ENCODE results near the gene MME. TPM values are rescaled to one million over a fixed set of nuclear protein-coding genes. Genes with fewer than 3 reads are reported as not detected.

Gene MME
- total RNA-seq, 2 donors from 2014 or later, result 0.18 to 0.45 TPM

DNA sequence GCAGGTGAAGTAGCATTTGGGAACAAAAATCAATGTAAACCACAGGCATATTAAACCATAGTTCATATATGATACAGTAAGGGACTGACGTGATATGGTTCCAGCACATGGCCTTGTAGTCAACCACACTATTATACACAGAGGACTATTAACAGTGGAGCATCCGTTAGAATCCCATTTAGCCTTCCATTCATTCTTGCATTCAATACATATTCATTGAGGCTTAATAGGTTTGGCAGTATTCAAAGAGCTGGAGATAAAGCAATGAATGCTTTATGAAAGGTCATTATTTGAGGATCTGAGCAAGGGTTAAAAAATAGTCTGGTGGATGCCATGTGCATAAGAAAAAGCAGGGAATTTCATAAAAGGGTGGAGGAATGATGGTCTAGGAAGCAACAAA is 89.1 kb downstream of the MME start:
- no peak overlapping the region for H3K4me3 Mint-ChIP-seq
- H3K4me1 Mint-ChIP-seq, result no peaks in the 10 kb centered on the region
- no peaks in the 10 kb centered on the region for H3K27me3 Mint-ChIP-seq
- H3K27ac Mint-ChIP-seq, result no peak overlapping the region
- no peaks in the 10 kb centered on the region for H3K9me3 ChIP-seq (ENCODE audit: control insufficient read depth, low read length, poor library complexity, severe bottlenecking)
- DNase-seq (no peak), ATAC-seq (no peak)
- H3K36me3 Mint-ChIP-seq (ENCODE audit: low read depth), result no peaks in the 10 kb centered on the region

DNA sequence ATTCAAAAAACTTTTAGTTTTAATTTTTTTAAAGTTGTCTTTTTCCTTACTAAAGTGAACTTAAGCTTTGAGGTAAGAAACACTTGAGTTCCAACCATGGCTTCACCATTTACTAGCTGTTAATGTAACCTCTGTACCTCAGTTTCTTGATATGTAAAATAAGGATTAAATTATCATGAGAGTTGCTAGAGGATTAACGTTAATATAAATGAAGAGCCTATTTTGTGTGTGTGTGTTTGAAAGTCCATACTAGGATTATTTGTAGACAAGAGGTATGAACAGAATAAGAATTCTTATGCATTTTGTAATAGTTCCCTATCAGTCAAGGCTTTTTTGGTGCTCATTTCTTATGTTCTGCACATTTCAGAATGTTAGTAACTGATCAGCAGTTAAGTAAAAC is 93.7 kb downstream of the MME start:
- no peaks in the 10 kb centered on the region for H3K9me3 ChIP-seq (ENCODE audit: control insufficient read depth, low read length, poor library complexity, severe bottlenecking)
- H3K36me3 Mint-ChIP-seq (ENCODE audit: low read depth), result no peaks in the 10 kb centered on the region
- DNase-seq (no peak), ATAC-seq (no peak)
- no peak overlapping the region for H3K4me3 Mint-ChIP-seq
- no peaks in the 10 kb centered on the region for H3K4me1 Mint-ChIP-seq
- no peak overlapping the region for H3K27ac Mint-ChIP-seq
- H3K27me3 Mint-ChIP-seq, result no peaks in the 10 kb centered on the region

DNA sequence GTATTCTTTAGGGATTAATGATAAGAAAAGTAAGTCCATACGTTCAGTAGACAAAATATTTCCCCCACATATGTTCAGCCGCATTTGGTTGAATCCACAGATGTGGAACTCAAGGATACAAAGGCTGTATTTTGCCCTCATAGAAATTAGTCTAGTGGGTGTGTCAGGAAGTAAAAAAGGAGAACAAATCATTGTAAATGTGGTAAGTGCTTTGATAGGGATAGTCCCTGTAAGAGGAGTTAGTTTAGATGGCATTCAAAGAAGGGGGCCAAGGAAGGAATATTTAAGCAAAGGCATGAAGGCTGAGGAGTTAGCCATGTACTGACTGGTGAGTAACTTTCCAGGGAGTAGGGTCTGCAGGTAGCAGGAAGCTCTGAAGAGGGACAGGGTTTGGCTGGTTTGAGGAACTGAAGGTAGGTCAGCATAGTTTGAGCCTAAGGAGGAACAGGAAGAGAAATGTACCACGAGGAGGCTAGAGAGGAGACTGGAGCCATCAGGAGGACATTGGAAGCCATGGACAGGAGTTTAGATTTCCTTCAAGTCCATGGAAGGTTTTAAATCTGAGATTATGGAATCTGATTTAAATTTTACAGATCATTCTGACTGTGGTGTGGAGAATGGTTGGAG is 98.8 kb downstream of the MME start:
- H3K27ac Mint-ChIP-seq, result no peak overlapping the region
- no peak overlapping the region for H3K4me3 Mint-ChIP-seq
- no peaks in the 10 kb centered on the region for H3K36me3 Mint-ChIP-seq (ENCODE audit: low read depth)
- H3K9me3 ChIP-seq (ENCODE audit: control insufficient read depth, low read length, poor library complexity, severe bottlenecking), result no peaks in the 10 kb centered on the region
- no peaks in the 10 kb centered on the region for H3K27me3 Mint-ChIP-seq
- ATAC-seq, result no peak
- no peaks in the 10 kb centered on the region for H3K4me1 Mint-ChIP-seq
- DNase-seq, result no peak

DNA sequence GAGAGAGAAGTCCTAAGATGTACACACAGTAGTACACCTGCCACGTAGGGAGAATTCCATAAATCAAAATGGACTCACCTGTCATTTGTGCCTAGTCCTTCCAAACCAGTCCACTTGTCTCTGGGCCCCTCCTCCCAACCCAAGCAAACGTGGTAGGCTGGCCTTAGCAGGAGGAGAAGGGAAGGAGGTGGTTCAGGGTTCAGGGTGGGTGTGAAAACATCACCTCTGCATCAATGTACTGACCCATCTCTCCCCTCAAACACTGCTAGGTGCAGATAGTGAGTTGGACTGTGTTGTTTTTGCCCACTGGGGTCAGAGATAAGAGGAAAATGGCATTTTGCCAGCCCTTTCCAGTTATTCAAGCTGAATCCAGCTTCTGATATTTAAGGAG is 99.3 kb downstream of the MME start:
- no peak for ATAC-seq
- no peak overlapping the region for H3K4me3 Mint-ChIP-seq
- DNase-seq, result no peak
- no peaks in the 10 kb centered on the region for H3K4me1 Mint-ChIP-seq
- no peaks in the 10 kb centered on the region for H3K27me3 Mint-ChIP-seq
- H3K36me3 Mint-ChIP-seq (ENCODE audit: low read depth), result no peaks in the 10 kb centered on the region
- no peak overlapping the region for H3K27ac Mint-ChIP-seq
- H3K9me3 ChIP-seq (ENCODE audit: control insufficient read depth, low read length, poor library complexity, severe bottlenecking), result no peaks in the 10 kb centered on the region

DNA sequence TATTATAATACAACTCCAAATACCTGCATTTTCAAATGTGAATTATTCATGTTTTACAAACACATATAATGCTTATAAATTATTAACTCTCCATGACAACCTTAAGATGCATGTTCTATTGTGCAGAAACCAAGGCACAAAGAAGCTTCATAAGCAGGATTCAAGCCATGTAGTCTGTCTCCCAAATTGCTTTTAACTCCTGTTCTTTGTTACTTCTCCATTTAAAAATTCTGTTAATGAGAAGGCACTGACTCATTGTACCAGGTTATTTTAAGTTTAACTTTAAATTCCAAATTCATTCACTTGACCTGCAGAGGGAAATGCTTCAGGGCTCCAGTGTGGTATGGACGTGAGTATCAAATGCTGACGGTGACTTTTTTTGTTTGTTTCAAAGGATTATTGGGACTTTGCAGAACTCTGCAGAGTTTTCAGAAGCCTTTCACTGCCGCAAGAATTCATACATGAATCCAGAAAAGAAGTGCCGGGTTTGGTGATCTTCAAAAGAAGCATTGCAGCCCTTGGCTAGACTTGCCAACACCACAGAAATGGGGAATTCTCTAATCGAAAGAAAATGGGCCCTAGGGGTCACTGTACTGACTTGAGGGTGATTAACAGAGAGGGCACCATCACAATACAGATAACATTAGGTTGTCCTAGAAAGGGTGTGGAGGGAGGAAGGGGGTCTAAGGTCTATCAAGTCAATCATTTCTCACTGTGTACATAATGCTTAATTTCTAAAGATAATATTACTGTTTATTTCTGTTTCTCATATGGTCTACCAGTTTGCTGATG is 100.0 kb downstream of the MME start:
- Mint-ChIP-seq H3K36me3 (ENCODE audit: low read depth) (no peaks in the 10 kb centered on the region), H3K4me1 (no peaks in the 10 kb centered on the region), H3K4me3 (no peak overlapping the region), H3K27me3 (no peaks in the 10 kb centered on the region), H3K27ac (no peak overlapping the region)
- no peak for DNase-seq
- H3K9me3 ChIP-seq (ENCODE audit: control insufficient read depth, low read length, poor library complexity, severe bottlenecking), result no peaks in the 10 kb centered on the region
- no peak for ATAC-seq

DNA sequence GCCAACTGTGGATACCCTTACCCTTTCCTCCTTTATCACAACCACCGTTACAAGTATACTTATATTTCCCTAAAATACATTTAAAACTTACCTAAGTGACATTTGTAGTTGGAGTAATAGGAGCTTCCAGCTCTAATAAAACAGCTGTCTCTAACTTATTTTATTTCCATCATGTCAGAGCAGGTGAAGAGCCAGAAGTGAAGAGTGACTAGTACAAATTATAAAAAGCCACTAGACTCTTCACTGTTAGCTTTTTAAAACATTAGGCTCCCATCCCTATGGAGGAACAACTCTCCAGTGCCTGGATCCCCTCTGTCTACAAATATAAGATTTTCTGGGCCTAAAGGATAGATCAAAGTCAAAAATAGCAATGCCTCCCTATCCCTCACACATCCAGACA is 102.3 kb downstream of the MME start:
- ATAC-seq (no peak), DNase-seq (no peak)
- no peaks in the 10 kb centered on the region for H3K27me3 Mint-ChIP-seq
- no peak overlapping the region for H3K4me3 Mint-ChIP-seq
- H3K9me3 ChIP-seq (ENCODE audit: control insufficient read depth, low read length, poor library complexity, severe bottlenecking), result no peaks in the 10 kb centered on the region
- no peaks in the 10 kb centered on the region for H3K36me3 Mint-ChIP-seq (ENCODE audit: low read depth)
- no peaks in the 10 kb centered on the region for H3K4me1 Mint-ChIP-seq
- no peak overlapping the region for H3K27ac Mint-ChIP-seq

DNA sequence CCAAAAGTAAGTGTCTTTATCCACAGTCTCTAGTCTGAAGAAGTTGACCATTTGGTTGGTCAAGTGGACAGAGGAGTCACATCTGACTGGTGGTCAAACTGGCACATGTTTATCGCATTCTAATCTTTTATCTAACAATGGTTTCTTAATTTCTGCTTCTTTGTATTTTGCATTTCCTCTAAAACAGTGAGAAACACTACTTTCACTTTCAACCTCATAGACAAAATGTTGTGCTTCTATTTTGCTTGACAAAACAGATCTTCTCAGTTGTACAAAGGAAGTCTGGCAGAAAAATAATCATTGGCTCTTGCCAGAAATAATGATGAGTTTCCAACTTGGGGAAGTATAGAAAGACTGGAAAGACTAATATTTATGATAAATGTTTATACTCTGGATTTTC is 103.9 kb downstream of the MME start:
- Mint-ChIP-seq H3K36me3 (ENCODE audit: low read depth) (no peaks in the 10 kb centered on the region), H3K4me3 (peak overlapping the region; percentile 3), H3K4me1 (no peaks in the 10 kb centered on the region), H3K27me3 (no peaks in the 10 kb centered on the region), H3K27ac (no peak overlapping the region)
- DNase-seq, result no peak
- no peak for ATAC-seq
- no peaks in the 10 kb centered on the region for H3K9me3 ChIP-seq (ENCODE audit: control insufficient read depth, low read length, poor library complexity, severe bottlenecking)

DNA sequence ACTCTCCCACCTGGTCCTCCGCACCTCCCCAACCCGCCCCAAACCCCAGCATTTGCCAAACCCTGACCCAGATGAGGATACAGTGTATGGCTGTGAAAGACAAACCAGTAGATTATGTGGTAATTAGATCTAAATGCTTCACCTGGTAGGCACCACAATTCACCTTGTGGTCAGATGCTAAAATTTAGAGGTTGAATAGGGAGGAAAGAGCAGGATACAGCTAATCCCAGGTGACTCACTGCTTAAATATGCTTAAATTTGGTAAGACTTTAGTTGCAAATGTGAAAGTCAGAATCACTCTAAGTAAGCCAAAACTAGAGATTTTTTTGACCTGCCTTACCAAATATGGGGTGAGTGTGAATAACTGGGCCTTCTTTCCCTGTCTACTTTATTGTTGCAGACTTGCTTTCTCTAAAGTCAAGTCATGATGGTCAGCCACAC is 105.5 kb downstream of the MME start:
- ATAC-seq, result no peak
- H3K27me3 Mint-ChIP-seq, result no peaks in the 10 kb centered on the region
- DNase-seq, result no peak
- no peaks in the 10 kb centered on the region for H3K9me3 ChIP-seq (ENCODE audit: control insufficient read depth, low read length, poor library complexity, severe bottlenecking)
- H3K4me1 Mint-ChIP-seq, result no peaks in the 10 kb centered on the region
- no peaks in the 10 kb centered on the region for H3K36me3 Mint-ChIP-seq (ENCODE audit: low read depth)
- H3K4me3 Mint-ChIP-seq, result no peak overlapping the region
- H3K27ac Mint-ChIP-seq, result no peak overlapping the region

DNA sequence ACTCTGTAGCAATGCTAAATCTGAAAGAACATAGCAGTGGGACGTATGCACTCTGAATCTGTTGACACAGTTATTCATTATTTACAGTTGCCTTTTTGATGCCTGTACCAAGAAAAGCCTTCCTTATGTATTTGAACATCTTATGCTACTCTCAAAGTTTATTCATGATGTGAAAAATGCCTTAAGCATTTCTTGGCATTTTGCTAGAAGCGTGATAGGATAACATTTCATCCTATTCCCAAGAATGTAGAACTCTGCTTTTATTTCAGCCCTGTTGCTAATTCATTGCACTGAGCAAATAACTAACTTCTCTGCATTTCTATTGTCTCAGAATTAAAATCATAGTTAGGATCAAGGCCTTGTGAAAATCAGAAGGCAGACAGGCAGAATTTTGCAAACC is 107.9 kb downstream of the MME start:
- no peak for ATAC-seq
- Mint-ChIP-seq H3K27me3 (no peaks in the 10 kb centered on the region), H3K27ac (no peak overlapping the region), H3K4me1 (no peaks in the 10 kb centered on the region), H3K36me3 (ENCODE audit: low read depth) (no peaks in the 10 kb centered on the region), H3K4me3 (no peak overlapping the region)
- no peaks in the 10 kb centered on the region for H3K9me3 ChIP-seq (ENCODE audit: control insufficient read depth, low read length, poor library complexity, severe bottlenecking)
- DNase-seq, result no peak

DNA sequence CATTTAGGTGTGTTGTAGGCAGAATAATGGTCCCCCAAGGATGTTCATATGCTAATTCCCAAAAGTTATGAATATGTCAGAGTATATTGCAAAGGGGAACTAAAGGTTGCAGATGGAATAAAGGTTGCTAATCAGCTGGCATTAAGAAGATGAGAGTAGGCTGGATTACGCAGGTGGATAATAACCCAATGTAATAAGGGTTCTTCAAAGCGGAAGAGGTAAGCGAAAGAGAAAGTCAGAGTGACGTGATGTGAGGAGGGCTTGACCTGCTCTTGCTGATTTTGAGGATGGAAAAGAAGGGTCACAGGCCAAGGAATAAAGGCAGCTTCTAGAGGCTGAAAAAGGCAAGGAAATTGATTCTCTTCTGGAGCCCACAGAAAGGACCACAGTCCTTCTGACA is 109.4 kb downstream of the MME start:
- DNase-seq (no peak), ATAC-seq (no peak)
- no peak overlapping the region for H3K4me3 Mint-ChIP-seq
- no peaks in the 10 kb centered on the region for H3K36me3 Mint-ChIP-seq (ENCODE audit: low read depth)
- no peaks in the 10 kb centered on the region for H3K4me1 Mint-ChIP-seq
- no peak overlapping the region for H3K27ac Mint-ChIP-seq
- H3K27me3 Mint-ChIP-seq, result no peaks in the 10 kb centered on the region
- no peaks in the 10 kb centered on the region for H3K9me3 ChIP-seq (ENCODE audit: control insufficient read depth, low read length, poor library complexity, severe bottlenecking)

DNA sequence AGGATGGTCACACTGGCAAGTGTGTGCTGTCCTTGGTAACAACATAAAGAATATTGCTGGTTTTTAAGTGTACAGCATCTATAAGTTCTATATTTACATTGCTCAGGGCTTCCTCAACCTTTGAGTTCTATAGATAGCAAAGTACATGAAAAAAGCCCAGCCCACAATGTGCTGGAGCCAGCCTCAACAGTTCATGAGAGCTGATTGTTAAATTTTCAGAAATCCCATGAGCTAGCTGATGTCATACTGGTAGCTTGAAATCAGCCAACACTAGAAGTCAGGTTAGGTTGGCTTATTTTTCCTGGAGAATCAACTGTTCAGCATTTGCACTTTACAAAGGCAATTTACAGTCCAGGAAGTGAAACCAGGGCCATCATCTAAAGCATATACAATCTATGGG is 110.6 kb downstream of the MME start:
- Mint-ChIP-seq H3K36me3 (ENCODE audit: low read depth) (no peaks in the 10 kb centered on the region), H3K4me3 (no peak overlapping the region)
- no peak for ATAC-seq

DNA sequence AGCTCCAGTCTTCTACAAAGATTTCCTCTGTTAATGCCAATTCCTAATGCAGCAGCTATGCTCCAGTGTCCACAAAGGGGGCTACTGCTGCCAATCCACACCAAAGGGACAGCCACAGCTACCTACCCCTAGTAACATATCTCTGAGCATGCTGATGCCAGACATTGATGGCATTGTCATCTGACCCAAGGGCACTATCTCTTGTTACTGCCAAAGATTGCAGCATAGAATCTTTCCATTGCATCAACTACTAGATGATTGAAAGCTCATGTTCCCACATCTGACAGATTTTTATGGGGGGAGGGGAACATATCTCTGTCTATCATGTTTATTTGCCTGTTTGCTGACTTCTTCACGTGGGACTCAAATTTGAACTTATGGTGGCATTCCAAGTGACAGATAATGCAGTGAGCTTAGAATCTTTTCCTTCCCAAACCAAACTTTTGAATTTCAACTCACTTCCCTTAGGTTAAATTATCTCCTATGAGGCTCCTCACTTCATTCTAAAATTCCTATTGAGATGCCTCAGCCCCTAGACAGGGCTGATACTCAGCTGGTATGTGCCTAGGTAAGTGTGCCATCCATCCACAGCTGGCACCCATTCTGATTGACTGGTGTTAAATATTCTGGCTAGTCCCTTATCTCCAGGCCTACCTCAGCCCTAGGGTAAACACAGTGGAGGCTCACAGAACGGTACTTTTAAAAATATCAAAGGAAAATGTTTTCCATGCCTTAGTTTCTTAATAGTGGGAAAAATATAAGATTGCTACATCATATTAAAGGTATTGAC is 113.0 kb downstream of the MME start:
- ATAC-seq, result no peak
- H3K4me3 Mint-ChIP-seq, result no peak overlapping the region
- no peak overlapping the region for H3K27ac Mint-ChIP-seq
- H3K4me1 Mint-ChIP-seq, result no peaks in the 10 kb centered on the region
- no peaks in the 10 kb centered on the region for H3K9me3 ChIP-seq (ENCODE audit: control insufficient read depth, low read length, poor library complexity, severe bottlenecking)
- no peak for DNase-seq
- no peaks in the 10 kb centered on the region for H3K27me3 Mint-ChIP-seq
- H3K36me3 Mint-ChIP-seq (ENCODE audit: low read depth), result no peaks in the 10 kb centered on the region

More for the DNA sequence above, 110.6 kb downstream of the MME start:
- H3K27ac Mint-ChIP-seq, result no peak overlapping the region
- no peaks in the 10 kb centered on the region for H3K9me3 ChIP-seq (ENCODE audit: control insufficient read depth, low read length, poor library complexity, severe bottlenecking)
- no peak for DNase-seq
- no peaks in the 10 kb centered on the region for H3K27me3 Mint-ChIP-seq
- no peaks in the 10 kb centered on the region for H3K4me1 Mint-ChIP-seq

DNA sequence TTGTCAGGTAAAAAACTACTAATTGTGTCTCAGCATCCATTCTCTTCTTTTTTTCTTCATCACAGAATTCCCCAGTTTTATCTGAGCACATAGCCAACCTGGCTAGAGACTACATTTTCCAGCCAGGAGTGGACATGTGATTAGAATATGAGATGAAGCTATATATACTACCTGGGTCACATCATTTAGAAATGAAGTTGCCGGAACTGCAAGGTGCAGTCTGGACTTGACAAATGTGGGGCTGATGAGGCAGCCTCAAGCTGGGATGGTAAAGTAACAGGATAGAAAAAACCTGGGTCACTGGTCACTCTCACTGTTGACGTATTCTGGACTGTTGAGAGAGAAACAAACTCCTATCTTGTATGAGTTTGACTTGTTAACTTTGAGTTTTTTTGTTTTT is 113.7 kb downstream of the MME start:
- Mint-ChIP-seq H3K4me3 (no peak overlapping the region), H3K36me3 (ENCODE audit: low read depth) (no peaks in the 10 kb centered on the region), H3K4me1 (no peaks in the 10 kb centered on the region), H3K27ac (no peak overlapping the region), H3K27me3 (no peaks in the 10 kb centered on the region)
- no peak for ATAC-seq
- no peaks in the 10 kb centered on the region for H3K9me3 ChIP-seq (ENCODE audit: control insufficient read depth, low read length, poor library complexity, severe bottlenecking)
- DNase-seq, result no peak
